GM19467 (cell line): Measurements from ENCODE around the gene CALR.
A peak's percentile ranks its signal among the peaks of the same experiment; 100 is the strongest.
"Not testable (repeated sequence)": the region's sequence is repeated elsewhere in the genome, so short reads cannot be mapped to it uniquely, and the experiment has no call there.

Source experiments
- ATAC-seq: cut with Tn5 transposase; IDR thresholded peaks from one replicate; pipeline ENCODE4 v1.9.1; 2021; ENCODE audit warnings: mild to moderate bottlenecking, moderate library complexity; ENCODE audit not compliant: unreplicated experiment

The CALR gene

DNA sequence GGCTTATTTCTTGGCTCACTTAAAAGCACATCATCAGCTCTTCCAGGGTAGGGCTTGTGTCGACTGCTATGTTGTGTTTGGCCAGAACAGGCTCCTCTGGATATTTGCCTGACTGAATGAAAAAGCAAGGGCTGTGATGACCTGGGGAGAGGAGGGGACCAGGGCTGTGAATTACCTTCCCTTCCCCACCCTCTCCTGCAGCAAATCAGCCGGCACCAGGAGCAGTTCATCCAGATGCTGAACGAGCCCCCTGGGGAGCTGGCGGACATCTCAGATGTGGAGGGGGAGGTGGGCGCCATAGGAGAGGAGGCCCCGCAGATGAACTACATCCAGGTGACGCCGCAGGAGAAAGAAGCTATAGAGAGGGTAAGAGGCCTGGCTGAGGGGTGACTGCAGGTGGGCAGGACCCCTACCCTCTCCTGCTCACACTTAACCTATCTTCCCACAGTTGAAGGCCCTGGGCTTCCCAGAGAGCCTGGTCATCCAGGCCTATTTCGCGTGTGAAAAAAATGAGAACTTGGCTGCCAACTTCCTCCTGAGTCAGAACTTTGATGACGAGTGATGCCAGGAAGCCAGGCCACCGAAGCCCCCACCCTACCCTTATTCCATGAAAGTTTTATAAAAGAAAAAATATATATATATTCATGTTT, 14.2 kb downstream of the CALR start:
- no peak for ATAC-seq

DNA sequence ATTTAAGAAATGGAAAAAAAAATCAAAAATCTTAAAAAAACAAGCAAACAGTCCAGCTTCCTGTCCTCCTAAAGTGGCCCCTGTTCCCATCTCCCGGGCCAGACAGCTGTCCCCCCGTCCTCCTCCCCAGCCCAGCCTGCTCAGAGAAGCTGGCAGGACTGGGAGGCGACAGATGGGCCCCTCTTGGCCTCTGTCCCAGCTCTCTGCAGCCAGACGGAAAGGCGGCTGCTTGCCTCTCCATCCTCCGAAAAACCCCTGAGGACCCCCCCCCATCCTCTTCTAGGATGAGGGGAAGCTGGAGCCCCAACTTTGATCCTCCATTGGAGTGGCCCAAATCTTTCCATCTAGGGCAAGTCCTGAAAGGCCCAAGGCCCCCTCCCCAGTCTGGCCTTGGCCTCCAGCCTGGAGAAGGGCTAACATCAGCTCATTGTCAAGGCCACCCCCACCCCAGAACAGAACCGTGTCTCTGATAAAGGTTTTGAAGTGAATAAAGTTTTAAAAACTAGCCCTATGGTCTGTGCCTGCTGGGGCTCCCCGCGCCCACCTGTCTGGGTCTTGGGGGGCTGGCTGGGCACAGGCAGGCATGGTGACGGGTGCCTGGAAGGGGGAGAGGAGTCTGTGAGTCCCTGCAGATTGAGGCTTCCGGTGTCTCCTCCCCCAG, 14.9 kb downstream of the CALR start:
- ATAC-seq, result no peak

DNA sequence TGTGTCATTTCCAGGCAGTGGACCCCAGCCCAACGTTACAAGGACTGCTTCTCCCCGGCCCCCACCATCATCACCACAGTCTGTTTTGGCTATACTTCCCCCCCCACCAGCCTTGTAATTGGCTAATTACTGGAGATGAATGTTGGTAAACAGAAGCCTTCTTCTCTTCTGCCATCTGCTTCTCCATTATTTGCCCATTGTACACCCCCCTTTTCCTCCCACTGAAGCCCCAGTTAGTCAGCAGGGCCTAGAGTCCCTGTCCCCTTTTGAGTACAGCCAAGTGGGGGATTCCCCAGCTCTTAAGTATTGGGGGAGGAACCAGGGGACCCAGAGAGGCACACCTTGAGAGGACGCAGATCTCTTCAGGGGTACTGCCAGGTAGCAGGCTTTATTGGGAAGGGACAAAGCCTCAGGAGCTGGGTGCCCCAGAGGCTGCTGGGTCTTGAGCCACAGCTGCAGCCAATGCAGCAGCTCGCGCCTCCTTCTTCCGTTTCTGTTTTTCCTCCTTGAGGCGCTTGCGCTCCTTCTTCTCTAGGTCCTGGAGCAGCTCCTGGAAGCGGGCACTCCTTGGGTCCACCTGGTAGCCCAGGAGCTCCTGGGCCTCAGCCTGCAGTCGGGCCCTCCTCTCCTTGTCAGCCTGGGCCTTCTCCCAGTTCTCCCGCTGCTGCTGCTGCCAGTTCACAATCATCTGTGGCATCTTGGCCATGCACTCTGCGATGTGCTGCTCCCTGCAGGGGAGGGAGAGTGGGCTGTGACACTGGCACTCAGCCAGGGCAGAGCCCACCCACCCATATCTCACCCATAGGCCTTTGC, 15.6 kb downstream of the CALR start:
- ATAC-seq, result no peak

DNA sequence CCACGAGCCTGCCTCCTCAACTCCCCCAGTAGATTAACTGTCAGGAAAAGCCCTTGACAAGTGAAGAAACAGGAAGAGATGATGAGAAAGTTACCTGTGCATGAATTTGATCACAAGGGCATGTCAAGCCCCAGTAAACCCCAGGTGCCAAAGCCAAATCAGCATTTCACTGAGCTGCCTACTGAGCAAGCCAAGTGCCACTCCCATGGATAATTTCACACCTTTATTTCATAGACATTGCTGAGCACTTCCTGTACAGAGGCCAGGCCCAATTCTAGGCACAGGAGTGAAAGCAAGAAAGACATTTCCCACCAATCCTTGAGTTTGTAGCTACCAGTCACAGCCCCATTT, 16.2 kb downstream of the CALR start:
- no peak for ATAC-seq

DNA sequence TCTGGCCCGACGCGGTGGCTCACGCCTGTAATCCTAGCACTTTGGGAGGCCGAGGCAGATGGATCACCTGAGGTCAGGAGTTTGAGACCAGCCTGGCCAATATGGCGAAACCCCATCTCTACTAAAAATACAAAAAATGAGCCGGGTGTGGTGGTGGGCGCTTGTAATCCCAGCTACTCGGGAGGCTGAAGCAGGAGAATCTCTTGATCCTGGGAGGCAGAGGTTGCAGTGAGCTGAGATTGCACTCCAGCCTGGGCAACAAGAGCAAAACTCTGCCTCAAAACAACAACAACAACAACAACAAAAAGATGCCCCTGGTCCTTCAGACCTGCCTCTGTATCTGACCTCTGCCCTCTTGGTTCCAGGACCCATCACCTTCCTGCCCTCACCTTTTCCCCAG, 17.2 kb downstream of the CALR start:
- not testable (repeated sequence) for ATAC-seq

DNA sequence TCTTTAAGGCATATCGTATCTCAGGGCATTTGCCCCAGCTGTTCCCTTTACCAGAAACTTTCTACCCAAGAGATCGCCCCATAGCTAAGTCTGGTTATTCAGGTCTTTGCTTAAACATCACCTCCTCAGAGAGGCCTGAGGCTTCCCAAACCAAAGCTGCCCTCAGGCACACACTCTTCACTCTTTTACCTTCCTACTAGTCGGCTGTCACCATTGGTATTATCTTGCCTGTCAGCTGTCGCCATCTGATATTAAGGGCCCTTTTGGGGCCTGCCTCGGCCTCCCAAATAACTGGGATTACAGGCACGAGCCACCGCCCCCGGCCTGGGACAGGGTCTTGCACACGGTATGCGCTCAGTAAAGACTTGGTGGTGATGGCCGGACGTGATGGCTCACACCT, 17.6 kb downstream of the CALR start:
- no peak for ATAC-seq

DNA sequence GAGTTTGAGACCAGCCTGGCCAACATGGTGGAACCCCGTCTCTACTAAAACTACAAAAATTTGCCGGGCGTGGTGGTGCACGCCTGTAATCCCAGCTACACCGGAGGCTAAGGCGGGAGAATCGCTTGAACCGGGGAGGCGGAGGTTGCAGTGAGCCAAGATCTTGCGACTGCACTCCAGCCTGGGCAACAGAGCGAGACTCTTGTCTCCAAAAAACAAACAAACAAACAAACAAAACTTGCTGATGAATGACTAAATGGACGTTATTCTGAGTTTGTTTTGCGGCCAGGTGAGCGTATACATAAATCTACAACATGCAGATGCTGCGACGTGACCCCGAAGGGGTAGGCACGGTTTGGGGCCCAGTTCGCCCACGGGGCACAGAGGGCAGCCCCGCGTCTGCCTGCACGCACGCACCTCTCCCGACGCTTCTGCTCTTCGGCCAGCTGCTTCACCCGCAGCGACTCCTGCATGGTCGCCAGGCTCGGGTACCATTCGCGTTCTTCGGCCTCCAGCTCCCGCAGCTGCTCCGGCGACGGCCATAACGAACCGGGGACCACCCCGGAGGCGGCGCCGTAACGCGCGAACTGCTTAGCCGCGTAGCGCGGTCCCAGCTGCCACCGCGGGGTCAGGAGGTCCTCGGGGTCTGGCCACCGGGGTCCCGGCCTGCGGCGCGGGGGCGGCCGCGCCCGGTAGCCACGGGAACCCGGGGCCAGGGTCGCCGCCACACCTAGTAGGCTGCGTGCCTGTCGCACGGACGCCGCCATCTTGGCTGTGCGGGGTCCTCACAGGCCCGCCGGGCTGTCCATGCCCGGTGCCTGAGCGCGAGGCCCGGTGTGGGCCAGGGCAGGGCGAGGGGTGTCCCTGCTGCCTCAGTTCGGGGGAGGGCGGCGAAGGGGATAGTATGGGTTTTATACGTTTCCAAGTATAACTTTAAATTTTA, 18.3 kb downstream of the CALR start, which contains the start of gene GADD45GIP1:
Gene GADD45GIP1 (minus strand): TSS at position 778 of the 943 bp plus-strand sequence. CDS start 11 bp downstream, at position 767.
- ATAC-seq, result peak; percentile 68

DNA sequence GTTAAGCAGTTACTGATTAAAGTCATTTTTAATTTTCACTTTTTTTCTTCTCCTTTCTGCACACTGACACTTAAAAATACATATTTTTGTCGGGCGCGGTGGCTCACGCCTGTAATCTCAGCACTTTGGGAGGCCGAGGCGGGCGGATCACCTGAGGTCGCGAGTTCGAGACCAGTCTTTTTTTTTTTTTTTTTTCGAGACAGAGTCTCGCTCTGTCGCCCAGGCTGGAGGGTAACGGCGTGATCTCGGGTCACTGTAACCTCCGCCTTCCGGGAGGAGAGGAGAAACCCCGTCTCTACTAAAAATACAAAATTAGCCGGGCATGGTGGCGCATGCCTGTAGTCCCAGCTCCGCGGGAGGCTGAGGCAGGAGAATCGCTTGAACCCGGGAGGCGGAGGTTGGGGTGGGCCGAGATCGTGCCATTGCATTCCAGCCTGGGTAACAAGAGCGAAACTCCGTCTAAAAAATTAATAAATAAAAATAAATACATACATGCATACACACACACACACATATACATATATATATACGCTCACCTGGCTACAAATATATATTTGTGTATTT, 19.1 kb downstream of the CALR start:
- not testable (repeated sequence) for ATAC-seq

DNA sequence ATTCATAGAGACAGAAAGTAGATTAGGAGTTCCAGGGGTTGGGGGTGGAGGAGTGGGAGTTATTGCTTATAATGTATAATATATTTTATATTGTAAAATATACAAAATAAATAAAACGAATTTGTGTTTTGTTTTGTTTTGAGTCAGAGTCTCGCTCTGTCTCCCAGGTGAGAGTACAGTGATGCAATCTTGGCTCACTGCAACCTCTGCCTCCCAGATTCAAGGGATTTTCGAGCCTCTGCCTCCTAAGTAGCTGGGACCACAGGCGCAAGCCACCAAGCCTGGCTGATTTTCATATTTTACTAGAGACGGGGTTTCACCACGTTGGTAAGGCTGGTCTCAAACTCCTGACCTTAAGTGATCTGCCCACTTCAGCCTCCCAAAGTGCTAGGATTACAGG, 21.1 kb downstream of the CALR start:
- no peak for ATAC-seq

DNA sequence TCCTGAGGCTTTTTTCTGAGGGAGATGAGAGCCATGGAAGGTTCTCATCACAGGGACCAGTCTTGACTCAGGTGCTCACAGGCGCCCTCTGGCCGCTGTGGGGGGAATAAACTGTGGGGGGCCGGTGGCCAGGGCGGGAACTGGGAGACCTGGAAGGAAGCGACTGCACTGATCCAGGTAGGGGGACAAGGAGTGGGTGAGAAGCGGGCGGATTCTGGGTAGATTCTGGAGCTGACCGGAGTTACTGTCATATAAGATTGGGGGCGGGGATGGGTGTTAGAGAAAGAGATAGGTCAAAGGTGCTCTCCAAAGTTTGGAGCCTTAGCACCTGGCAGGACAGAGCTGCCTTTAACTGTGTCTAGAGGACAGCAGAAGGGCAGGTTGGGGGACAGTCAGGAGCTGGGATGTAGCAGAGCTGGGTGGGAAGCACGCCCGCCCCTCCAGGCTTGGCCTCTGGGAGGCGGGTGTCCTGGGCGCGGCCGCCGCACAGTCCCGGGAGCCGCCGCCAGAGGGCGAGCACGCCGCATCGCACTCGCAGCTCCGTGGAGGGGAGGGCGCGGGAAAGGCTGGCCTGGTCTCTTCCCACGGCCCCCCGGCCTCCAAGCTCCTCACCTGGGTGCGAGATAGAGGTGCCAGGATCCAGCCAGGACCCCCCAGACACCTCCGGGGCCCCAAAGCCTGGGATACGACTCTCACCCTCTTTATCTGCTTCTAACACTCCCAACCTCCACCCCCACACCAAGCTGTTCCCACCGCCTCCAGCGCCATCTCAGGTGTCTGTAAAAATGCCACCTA, 26.8 kb downstream of the CALR start:
- peak; percentile 61 for ATAC-seq

DNA sequence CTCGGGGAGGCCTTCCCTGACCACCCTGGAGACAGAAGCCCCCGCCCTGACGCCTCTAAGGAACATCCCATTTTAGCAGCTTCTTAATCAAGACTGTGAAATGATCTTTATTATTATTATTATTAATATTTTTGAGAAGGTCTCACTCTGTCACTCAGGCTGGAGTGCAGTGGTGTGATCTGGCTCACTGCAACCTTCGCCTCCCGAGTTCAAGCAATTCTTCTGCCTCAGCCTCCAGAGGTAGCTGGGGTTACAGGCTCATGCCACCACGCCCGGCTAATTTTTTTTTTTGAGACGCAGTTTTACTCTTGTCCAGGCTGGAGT, 27.4 kb downstream of the CALR start:
- ATAC-seq, result no peak

DNA sequence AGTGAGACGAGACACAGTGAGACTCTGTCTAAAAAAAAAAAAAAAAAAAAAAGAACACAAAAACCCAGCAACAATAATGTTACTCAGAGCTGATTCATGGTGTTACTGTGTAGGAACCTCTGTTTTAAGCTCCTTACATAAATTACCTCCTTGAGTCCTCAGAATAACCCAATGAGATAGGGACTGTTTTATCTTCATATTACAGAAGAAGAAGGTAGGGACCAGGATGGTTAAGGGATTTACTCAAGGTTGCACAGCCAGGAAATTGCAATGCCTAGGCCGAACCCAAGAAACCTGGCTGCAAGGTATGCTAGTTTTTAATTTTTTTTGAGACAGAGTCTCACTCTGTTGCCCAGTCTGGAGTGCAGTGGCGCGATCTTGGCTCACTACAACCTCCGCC, 29.5 kb downstream of the CALR start:
- ATAC-seq, result no peak

DNA sequence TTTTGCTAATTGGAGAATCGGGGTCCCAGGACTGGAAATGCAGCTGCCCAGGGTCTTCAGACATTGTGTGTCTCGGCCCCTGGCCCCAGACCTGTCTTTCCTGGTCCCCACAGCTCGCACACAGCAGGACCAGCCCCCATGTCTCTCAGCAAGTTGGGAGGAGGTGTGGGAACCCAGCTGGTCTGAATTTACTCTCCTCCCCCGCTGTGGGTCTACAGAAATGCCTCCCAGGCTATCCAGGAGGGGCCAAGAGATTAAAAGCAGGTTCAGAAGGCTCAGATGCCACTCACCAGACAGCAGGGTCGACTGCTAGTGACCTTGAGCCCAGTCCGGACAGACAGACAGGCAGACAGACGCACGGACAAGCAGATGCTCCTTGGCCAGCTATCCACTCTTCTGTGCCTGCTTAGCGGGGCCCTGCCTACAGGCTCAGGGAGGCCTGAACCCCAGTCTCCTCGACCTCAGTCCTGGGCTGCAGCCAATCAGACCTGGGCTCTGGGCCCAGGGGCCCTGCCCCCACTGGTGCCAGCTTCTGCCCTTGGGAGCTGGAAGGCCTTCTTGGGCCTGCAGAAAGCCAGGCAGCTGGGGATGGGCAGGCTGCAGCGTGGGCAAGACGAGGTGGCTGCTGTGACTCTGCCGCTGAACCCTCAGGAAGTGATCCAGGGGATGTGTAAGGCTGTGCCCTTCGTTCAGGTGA, 31.0 kb downstream of the CALR start, which contains the start of gene DAND5:
Gene DAND5 (plus strand): TSS at position 285 of the 697 bp plus-strand sequence. CDS start 85 bp downstream, at position 370.
- no peak for ATAC-seq

DNA sequence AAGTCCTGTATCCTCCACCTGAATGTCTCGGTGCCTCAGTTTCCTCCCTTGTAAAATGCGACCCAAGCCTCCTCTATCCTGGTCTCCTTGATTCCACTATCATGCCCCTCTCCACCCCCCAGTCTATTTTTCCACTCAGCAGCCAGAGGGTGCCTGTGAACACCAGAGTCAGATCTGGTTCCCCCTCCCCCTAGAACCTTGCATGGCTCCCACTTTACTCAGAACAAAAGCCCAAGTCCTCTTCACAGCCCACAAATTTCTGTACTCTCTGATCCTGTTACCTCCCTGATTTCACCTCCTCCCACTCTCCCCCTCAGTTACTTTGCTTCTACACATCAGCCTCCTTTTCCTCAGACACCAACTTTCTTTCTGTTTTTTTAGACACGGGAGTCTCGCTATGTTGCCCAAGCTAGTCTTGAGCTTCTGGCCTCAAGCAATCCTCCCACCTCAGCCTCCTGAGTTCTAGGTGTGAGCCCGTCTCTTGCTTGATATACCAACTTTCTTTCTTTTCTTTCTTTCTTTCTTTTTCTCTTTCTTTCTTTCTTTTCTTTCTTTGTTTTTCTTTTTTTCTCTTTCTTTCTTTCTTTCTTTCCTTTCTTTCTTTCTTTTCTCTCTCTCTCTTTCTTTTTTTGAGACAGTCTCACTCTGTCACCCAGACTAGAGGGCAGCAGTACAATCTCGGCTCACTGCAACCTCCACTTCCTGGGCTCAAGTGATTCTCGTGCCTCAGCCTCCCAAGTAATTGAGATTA, 31.8 kb downstream of the CALR start:
- no peak for ATAC-seq

DNA sequence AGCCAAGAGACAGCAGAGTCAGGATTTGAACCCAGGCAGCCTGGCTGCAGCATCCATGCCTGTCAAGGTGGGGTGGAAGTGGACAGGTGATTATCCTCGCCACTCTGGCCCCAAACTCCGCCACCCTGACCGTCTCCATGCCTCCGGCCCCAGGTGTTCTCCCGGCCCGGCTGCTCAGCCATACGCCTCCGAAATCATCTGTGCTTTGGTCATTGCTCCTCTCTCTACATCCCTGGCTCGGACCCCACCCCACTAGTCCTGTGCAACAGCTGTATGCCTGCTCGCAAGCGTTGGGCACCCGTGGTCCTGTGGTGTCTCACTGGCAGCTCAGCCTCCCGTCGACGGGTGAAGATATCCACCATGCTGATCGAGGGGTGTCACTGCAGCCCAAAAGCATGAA, 34.8 kb downstream of the CALR start:
- no peak for ATAC-seq

DNA sequence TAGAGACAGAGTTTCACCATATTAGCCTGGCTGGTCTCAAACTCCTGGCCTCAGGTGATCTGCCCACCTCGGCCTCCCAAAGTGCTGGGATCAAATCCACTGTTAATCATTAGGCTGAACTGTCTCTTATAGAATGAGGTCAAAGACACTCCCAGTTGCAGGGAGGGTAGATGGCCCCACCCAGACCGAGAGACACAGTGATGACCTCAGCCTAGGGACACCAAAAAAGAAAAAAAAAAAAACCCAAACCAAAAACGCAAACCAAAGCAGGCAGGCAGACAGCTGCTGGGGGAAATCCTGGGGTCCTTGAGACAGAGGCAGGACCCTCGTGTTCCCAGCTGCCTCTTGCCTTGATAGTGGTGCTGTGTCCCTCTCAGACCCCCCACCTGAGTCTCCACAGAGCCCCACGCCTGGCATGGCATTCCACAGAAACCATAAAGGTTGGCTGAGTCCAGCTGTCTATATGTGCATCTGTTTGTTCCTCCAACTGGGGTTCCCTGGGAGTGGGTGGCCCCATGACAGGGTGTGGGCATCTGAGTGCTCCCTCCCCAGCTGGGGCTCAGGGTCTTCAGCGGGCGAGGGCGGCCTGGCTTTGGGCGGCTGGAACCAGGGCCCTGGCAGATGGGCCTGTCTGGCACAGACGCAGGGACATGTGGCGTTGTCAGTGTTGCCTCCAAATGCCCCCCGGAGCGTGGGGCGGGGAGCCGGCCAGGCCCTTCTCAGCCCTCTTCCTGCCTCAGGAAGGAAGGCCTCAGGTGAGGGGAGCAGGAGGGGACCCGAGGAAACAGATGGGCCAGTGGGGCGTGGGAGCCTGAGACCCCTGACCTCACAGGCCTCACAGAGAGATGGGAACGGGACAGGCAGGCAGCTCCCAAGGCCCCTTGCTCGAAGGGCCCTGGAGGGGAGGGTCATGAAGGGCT, 36.2 kb downstream of the CALR start:
- no peak for ATAC-seq

DNA sequence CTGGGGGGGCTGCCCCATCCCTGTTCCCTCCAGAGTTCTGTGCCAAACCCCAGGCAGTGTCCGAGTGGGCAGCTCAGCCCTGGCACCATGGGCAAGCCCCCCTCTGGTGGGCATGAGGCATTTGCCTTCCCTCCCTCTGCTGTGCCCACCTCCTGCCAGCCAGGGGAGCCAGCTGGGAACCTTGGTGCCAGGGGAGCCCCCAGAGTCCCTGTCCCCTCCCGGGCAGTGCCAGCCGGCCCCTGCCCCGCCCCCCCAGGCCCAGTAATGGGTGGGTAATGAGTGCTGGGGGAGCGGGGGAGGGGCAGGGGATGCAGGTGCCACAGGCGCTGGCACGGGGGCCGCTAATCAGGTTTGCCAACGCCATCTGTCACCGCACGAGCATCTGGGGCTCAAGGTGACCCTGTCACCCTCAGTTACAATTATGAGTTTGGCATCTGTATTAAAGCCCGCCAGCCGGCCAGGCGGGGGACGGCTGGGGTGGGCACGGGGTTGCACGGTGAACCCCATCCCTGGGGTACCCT, 36.9 kb downstream of the CALR start:
- no peak for ATAC-seq
